ENCODE data around the gene SUSD3.
"Not testable (repeated sequence)": the region's sequence is repeated elsewhere in the genome, so short reads cannot be mapped to it uniquely, and the experiment has no call there.

SUSD3 gene

GRCh38 chr9:93058355-93059010 lies at the start of gene SUSD3:
TSS of gene SUSD3 (plus strand) at chr9:93058701. CDS start at chr9:93058743, 42 bp downstream.
- peak in 3 of 4 experiments; percentile 43 to 66 (median 45) for DNase-seq (ENCODE audit: low read depth in 4 of 4, low spot score in 1 of 4)

DNA sequence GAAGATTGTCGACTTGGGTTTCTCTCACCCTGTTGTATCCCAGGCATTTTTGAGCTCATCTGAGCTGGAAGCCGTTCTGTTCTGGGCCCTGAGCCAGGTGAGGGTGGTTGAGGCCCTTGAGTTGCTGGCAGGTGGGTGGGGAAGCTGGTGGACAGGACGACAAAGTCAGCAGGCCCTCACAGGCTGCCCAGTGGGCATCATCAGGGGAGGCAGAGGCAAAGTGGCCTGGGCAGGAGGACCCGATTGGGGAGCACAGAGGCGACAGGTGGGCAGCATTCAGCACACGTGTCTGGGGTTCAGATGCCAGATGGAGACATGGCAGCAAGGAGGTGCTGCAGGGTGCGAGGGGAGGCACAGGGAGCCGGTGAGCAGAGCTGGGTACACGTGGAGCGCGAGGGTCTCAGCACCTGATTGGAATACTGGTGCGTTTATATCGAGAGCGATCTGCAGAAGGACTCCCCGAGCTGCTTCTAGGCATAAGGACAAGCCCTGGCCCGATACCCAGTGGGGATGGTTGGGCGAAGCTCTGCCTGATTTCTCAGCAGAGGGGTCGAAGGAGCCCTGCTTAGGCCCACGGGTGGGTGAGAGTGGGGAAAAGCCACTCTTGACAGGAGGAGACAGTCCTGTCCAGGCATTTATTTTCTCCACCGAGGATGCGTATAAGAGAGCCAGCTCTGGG lies 49.0 kb upstream of the SUSD3 start:
- DNase-seq (ENCODE audit: low read depth in 4 of 4, low spot score in 1 of 4) = no peak

DNA sequence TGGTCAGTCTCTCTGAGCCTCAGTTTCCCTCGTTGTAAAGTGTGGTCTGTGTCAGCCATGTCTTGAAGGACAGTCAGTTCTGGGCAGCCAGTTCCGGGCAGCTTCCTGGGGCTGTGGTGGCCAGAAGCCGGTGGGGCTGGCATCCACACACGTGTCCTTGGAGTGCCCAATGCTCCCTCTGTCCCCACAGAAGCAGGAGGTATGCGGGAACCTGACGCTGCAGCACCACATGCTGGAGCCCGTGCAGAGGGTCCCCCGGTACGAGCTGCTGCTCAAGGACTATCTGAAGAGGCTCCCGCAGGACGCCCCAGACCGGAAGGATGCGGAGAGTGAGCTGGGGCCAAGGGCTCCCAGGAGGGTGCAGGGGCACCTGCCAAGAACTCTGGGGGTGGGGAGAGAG lies 48.4 kb upstream of the SUSD3 start:
- DNase-seq (ENCODE audit: low read depth in 4 of 4, low spot score in 1 of 4) = no peak

GRCh38 chr9:93010704-93011103 lies 47.8 kb upstream of the SUSD3 start:
- DNase-seq (ENCODE audit: low read depth in 4 of 4, low spot score in 1 of 4) = no peak

GRCh38 chr9:93011114-93011513 lies 47.4 kb upstream of the SUSD3 start:
- no peak for DNase-seq (ENCODE audit: low read depth in 4 of 4, low spot score in 1 of 4)

- DNase-seq (ENCODE audit: low read depth in 4 of 4, low spot score in 1 of 4) = no peak
These were observed 45.3 kb upstream of the SUSD3 start for GRCh38 chr9:93012963-93013855.

DNA sequence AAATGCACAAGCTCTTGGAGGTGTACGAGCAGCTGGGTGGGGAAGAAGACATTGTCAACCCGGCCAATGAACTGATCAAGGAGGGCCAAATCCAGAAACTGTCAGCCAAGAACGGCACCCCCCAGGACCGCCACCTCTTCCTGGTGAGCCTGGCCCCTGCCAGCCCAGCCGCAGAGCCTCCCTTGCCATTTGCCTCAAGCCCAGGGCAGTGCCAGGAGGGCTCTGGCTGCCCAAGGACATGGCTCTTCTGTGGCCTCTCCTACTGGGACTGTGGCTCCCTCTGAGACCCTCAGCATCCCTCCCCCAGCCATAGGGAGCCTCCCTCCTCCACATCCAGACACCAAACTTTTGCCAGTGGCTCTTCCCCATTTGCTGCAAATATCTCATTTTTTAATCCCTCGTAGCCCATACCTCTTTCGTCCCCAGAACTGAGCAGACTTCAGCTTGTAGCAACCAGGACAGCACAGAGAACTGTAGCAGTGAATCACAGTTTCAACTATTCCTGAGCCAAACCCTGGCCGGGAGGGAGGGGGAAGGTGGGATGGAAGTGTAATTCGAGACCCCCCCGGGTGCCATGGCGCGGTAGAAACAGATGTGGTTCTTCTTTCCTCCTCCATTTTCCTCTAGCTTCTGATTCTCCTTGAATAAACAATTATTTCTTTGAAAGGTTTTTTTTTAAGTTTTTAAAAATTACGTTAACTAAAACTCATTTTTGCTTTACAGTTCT lies 44.5 kb upstream of the SUSD3 start:
- no peak for DNase-seq (ENCODE audit: low read depth in 4 of 4, low spot score in 1 of 4)

DNA sequence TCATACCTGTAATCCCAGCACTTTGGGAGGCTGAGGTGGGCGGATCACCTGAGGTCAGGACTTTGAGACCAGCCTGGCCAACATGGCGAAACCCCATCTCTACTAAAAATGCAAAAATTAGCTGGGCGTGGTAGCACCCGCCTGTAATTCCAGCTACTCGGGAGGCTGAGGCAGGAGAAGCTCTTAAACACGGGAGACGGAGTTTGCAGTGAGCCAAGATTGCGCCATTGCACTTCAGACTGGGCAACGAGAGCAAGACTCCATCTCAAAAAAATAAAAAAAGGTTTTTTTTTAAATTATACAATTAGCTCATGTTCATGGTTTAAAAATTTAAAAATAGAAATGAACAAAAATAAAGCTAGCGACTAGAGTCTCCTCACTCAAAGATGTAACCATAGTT lies 43.3 kb upstream of the SUSD3 start:
- not testable (repeated sequence) for DNase-seq (ENCODE audit: low read depth in 4 of 4, low spot score in 1 of 4)

DNA sequence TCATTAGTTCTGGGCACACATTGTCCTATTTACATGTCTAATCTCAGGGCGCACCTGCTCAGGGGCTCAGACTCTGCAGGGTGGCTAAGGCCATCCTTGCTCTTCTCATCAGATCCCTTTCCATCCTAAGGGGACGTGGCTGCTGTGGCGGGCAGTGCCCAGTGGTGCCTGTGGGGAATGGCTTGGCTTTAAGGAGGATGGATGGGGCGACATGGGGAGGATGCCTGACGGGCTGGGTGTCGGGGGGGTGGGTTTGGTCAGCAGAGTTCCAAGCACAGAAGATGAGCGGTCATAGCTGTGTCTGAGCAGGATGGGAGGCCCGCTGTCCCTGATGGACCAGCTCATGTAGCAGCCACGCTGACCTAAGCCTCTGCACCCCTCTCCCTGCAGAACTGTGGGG lies 40.9 kb upstream of the SUSD3 start:
- no peak for DNase-seq (ENCODE audit: low read depth in 4 of 4, low spot score in 1 of 4)

DNA sequence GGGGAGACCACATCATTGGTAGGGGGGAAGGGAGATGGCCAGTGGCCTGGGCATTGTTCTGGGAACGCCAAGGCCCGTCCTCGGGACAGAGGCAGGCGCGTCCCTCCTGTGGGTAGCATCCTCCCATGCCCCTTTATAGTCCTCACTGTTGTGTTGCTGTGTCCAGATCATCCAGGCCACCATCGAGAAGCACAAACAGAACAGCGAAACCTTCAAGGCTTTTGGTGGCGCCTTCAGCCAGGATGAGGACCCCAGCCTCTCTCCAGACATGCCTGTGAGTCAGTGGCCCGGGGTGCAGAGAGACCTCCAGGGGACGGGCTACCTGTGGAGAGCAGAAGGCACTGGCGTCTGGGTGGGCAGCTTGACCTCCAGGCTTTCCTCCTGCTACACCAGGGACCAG lies 38.4 kb upstream of the SUSD3 start:
- no peak for DNase-seq (ENCODE audit: low read depth in 4 of 4, low spot score in 1 of 4)

DNA sequence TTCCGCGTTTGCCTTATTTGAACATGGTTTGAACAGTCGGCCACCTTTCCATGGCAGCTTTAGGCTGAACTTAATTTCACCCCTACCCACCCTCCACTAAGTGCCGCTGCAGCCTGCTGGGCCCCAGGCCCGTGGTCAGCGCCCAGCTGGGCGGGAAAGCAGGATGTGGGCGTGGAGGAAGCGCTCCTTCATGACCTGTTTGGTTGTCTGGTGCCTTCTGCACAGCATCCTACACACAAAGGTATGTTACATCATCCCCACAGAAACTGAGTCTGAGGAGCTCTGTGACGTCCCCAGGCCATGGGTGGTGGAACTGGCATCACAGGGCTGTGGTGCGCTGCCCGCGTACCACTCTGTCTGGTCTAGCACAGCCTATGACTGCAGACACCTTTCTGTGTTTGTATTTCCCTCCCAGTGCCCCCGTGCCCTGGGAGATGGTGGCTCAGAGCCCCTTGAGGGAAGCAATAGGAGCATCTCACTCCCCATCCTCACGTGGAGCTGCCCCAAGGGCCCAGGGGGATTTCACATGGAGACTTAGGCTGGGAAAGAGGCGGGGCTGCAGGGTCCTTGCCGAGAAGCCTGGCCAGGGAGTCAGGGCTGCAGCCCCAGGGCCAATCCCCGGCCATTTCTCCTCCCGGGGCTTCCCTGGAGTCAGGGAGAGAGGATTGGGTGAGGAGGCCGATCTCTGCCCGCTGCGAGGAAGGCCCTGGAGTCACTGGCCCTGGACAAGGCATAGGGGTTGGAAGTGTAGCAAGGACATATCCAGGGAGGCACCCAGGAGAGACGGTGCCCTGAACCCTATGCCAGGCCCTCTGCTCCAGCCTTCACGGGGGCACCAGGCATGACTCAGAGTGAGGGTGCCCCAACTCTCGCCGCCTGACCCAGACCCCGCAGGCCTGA lies 37.5 kb upstream of the SUSD3 start:
- peak in 1 of 4 experiments; percentile 11 for DNase-seq (ENCODE audit: low read depth in 4 of 4, low spot score in 1 of 4)

GRCh38 chr9:93022066-93022465 lies 36.4 kb upstream of the SUSD3 start:
- no peak for DNase-seq (ENCODE audit: low read depth in 4 of 4, low spot score in 1 of 4)

DNA sequence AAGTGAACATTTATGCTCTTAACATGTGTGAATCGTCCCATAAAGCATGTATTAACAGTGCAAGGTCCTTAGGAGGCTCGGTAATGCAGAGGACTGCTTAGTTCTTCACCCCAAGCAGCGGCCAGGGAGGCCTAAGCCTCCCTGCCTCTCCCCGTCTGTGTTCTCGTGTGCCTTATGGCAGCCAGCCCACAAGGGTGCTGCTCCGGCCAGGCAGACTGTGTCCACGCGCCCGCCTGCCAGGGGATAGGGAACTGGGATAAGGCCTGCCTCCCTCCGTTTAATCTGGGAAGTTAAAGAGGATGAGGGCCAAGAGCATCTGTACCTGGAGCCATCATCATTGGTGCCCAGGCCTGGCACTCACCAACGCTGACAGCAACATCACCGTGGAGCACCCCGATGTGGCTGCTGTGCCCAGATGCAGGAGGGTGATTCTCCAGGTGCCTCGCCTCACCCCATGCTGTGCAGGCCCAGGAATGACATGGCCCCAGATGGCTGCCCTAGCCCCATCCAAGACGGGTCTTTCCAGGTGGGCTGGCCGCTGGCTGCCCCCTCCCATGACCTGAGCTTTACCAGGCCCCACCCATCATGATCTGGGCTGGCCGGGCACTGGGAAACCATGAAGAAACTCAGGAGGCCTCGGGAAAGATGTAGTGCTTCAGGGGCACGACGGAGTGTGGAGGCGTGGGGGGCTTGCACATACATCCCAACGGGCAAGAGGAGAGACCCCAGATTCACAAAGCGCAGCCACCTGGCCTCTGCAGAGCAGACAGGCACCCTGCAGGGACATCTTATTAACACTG lies 35.6 kb upstream of the SUSD3 start:
- DNase-seq (ENCODE audit: low read depth in 4 of 4, low spot score in 1 of 4) = no peak

DNA sequence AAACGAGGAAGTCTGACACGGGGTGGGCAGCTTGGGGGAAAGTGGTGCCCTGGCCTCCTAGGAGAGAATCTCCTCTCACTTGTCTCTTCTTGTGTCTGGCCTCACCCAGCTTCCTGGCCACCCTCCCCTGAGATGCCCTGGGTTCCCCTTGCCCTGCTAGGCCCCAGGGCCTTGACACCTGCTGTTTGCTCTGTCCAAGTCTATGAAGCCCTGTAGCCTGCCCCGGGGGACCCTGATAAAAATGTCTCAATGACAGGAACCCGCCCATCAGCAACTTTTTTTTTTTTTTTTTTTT lies 35.0 kb upstream of the SUSD3 start:
- no peak for DNase-seq (ENCODE audit: low read depth in 4 of 4, low spot score in 1 of 4)

- DNase-seq (ENCODE audit: low read depth in 4 of 4, low spot score in 1 of 4) = no peak
These were observed 33.9 kb upstream of the SUSD3 start for GRCh38 chr9:93024646-93024910.

DNA sequence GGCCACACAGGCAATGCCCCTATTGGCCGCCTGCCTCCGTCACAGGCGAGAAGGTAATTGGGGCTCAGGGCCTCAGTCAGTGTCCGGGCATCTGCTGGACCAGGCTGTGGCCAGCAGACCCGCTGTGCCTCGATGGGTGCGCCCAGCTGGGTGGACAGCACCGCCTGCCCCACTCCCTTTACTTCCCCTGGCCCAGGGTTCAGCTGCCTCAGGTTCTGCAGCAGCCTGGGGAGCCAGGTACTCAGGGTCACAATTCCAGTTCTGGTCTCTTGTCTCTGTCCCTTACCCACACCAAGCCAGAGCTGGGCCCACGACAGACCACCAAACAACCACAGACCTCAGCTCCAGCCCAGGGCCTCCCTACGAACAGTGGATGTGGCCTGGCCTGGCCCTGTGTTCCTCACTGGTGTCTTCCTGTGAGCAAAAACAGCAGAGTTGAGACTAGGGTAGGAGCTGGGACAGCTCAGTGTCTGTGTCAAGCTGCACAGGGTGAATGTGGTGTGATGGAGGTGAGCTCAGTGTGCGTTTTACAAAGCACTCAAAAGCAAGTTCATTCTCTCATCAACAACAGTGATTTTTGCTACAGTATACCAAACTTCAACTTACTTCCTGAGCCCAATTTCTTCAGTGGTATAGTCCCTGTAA lies 33.4 kb upstream of the SUSD3 start:
- no peak for DNase-seq (ENCODE audit: low read depth in 4 of 4, low spot score in 1 of 4)

DNA sequence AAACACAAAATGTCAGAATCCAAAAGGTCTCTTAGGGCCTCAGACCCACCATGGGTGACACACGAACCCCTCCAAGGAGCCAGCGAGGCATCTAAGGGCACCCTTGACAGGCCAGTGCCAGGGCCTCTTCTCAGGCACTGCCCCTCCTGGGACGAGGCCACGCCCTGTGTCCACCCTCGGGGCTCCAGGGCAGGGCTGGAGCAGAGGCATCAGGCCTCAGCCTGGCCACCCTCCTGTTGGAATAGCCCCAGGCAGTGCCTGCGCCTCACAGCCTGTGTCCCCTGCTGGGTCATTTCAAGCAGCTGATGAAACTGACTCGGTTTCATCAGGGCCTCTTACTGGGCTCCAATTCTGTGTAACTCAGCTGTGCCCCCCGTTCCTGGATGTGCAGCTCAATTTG lies 32.8 kb upstream of the SUSD3 start:
- no peak for DNase-seq (ENCODE audit: low read depth in 4 of 4, low spot score in 1 of 4)

- DNase-seq (ENCODE audit: low read depth in 4 of 4, low spot score in 1 of 4) = no peak
These were observed 31.9 kb upstream of the SUSD3 start for GRCh38 chr9:93026640-93027039.

- no peak for DNase-seq (ENCODE audit: low read depth in 4 of 4, low spot score in 1 of 4)
These were observed 30.8 kb upstream of the SUSD3 start for GRCh38 chr9:93027750-93028149.
